SH-SY5Y (cell line): ENCODE data around the gene MBNL1.

Experiments
- GATA2 ChIP-seq: IDR thresholded peaks from 2 replicates; pipeline ENCODE4 v1.6.1; 2011; ENCODE audit warnings: mild to moderate bottlenecking, low read depth, low read length
- GATA3 ChIP-seq: IDR thresholded peaks from 2 replicates; pipeline ENCODE4 v1.6.1; 2011; ENCODE audit warnings: low read depth, mild to moderate bottlenecking, low read length, moderate library complexity

DNA sequence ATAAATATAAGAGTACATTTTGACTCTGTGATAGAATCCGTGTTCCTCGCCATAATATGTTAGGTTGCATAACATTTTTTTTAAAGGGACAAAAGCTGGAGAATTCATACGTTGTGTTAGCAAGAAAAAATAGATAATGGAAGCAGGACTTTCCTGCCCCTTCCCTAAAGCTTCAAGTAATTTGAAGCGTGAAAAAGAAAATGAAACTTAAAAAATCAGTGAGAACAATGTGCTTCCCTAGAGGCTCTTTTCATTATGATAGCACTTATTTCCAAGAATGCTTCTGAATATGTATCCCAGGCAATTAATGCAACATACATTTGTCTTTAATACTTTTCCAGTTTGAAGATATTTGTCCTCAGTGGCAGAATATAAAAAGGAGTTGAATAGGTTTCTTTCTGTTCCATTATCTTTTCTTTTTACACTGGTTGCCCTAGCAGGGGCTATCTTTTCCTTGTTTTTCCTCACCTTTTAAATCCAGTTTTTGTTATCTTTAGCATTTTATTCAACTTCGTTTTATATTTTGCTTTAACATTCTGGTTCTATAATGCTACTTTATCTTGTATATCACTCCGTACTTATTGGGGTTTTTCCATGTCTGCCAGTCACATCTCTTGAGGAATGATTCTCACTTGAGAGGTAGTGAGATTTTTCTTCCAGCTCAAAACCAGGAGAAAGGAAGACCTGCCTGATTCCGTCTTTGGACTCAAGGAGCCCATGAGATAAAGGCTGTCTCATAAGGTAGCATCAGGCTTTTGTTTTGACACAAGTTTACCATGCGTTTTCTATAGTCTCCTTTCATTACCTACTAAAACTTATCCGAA lies 113.8 kb downstream of the MBNL1 start:
- TF ChIP-seq GATA2 (no peak), GATA3 (no peak)
